ENCODE measurements around the gene MACROD2.

GRCh38 chr20:16007164-16007563 is 2011.8 kb downstream of the MACROD2 start:
- TF ChIP-seq CTCF (IDR thresholded peaks at IDR 0.05; ENCODE audit: insufficient read depth, low read length, poor library complexity, severe bottlenecking) (no peak), EZH2phosphoT487 (conservative IDR thresholded peaks at IDR 0.05; ENCODE audit: low read length) (no peak)
